HG03457 (cell line): ENCODE results near the gene KRTAP10-12.
"Not testable (repeated sequence)": the region's sequence is repeated elsewhere in the genome, so short reads cannot be mapped to it uniquely, and the experiment has no call there.

Experiments
- ATAC-seq: cut with Tn5 transposase; IDR thresholded peaks from one replicate; pipeline ENCODE4 v1.9.1; 2021; ENCODE audit warnings: moderate number of reproducible peaks; ENCODE audit not compliant: unreplicated experiment

The KRTAP10-12 gene

GRCh38 chr21:44697172-44697810 is at the start of gene KRTAP10-12:
Gene KRTAP10-12, plus strand, starts transcription at chr21:44697172. Its CDS starts 30 bp downstream, at chr21:44697202.
- ATAC-seq = not testable (repeated sequence)

- no peak for ATAC-seq
These were observed 49.8 kb upstream of the KRTAP10-12 start for GRCh38 chr21:44647222-44647552.

- ATAC-seq = no peak
These were observed 48.2 kb upstream of the KRTAP10-12 start for GRCh38 chr21:44648557-44649311.

- ATAC-seq = no peak
These were observed 47.4 kb upstream of the KRTAP10-12 start for GRCh38 chr21:44649521-44650100.

- no peak for ATAC-seq
These were observed 46.6 kb upstream of the KRTAP10-12 start for GRCh38 chr21:44650265-44650972.

GRCh38 chr21:44650973-44651675 is 45.8 kb upstream of the KRTAP10-12 start:
- no peak for ATAC-seq

- no peak for ATAC-seq
These were observed 43.8 kb upstream of the KRTAP10-12 start for GRCh38 chr21:44653123-44653522.

- ATAC-seq = no peak
These were observed 43.1 kb upstream of the KRTAP10-12 start for GRCh38 chr21:44653656-44654575.

GRCh38 chr21:44654576-44655175 is 42.3 kb upstream of the KRTAP10-12 start, which contains the start of gene KRTAP12-4:
Gene KRTAP12-4, minus strand, starts transcription at chr21:44654659. Its CDS starts 45 bp downstream, at chr21:44654614.
- no peak for ATAC-seq

- no peak for ATAC-seq
These were observed 40.1 kb upstream of the KRTAP10-12 start for GRCh38 chr21:44656868-44657267.

GRCh38 chr21:44657635-44658540 is 39.1 kb upstream of the KRTAP10-12 start, which contains the start of gene KRTAP12-3:
Gene KRTAP12-3, plus strand, starts transcription at chr21:44657932. Its CDS starts 48 bp downstream, at chr21:44657980.
- no peak for ATAC-seq

- no peak for ATAC-seq
These were observed 38.4 kb upstream of the KRTAP10-12 start for GRCh38 chr21:44658541-44658910.

- no peak for ATAC-seq
These were observed 37.9 kb upstream of the KRTAP10-12 start for GRCh38 chr21:44658913-44659595.

- ATAC-seq = not testable (repeated sequence)
These were observed 35.4 kb upstream of the KRTAP10-12 start for GRCh38 chr21:44661567-44661966.

GRCh38 chr21:44664691-44665090 is 32.3 kb upstream of the KRTAP10-12 start:
- no peak for ATAC-seq

- ATAC-seq = no peak
These were observed 30.3 kb upstream of the KRTAP10-12 start, which contains the start of gene KRTAP12-2 for GRCh38 chr21:44666401-44667320. Gene KRTAP12-2, minus strand, starts transcription at chr21:44666927. Its CDS starts 41 bp downstream, at chr21:44666886.
